IMR-90 (cell line): ENCODE results near the gene DZANK1. TPM values are rescaled to one million over a fixed set of nuclear protein-coding genes. Genes with fewer than 3 reads are reported as not detected.

Experiments used
- ATAC-seq: fragments of 200-7000 bp; cut with Tn5 transposase; 2 replicates; pipeline ENCODE4 v1.9.1; 2020; ENCODE audit warnings: low read depth, mild to moderate bottlenecking, moderate library complexity
- BruUV-seq: library from RNA; stranded (reverse); fragments of 400-500 nt; replicated peaks from 2 replicates; lab custom pipeline; 2021; lab: Mats Ljungman, UMichigan
- CTCF ChIA-PET: fragments of 300-600 bp; formaldehyde crosslinking; extraction: SDS; loops from one replicate; lab custom pipeline; 2021; ENCODE audit warnings: antibody characterized with exemption; lab: Yijun Ruan, JAX
- POLR2A ChIA-PET: fragments of 300-600 bp; sonication (Branson Sonifier 250); formaldehyde crosslinking; loops from one replicate; lab custom pipeline; 2022; ENCODE audit warnings: antibody characterized with exemption; ENCODE audit not compliant: unreplicated experiment; lab: Charles Lee
- DNase-seq: peaks from one replicate; pipeline ENCODE4 v3.0.0; 2013
- H2AFZ ChIP-seq: replicated peaks from 2 replicates; pipeline ENCODE3; 2013; ENCODE audit warnings: low read length, mild to moderate bottlenecking; ENCODE audit not compliant: poor library complexity
- H2AK5ac ChIP-seq: 2 replicates; pipeline ENCODE4 v1.6.1; 2013; ENCODE audit warnings: low read depth, low read length, inconsistent platforms
- H2AK9ac ChIP-seq: replicated peaks from 2 replicates; pipeline ENCODE3; 2013; ENCODE audit warnings: mild to moderate bottlenecking, low read depth, low read length, moderate library complexity; ENCODE audit not compliant: poor library complexity
- H2BK120ac ChIP-seq: 2 replicates; pipeline ENCODE4 v1.6.1; 2013; ENCODE audit warnings: low read depth, low read length, inconsistent platforms
- H2BK15ac ChIP-seq: 3 replicates; pipeline ENCODE4 v1.6.1; 2013; ENCODE audit warnings: low read depth, low read length, inconsistent platforms
- H2BK20ac ChIP-seq: 2 replicates; pipeline ENCODE4 v1.6.1; 2013; ENCODE audit warnings: low read depth, mild to moderate bottlenecking, inconsistent platforms, low read length, moderate library complexity
- H2BK5ac ChIP-seq: 2 replicates; pipeline ENCODE4 v1.6.1; 2013; ENCODE audit warnings: mild to moderate bottlenecking, low read depth, low read length, inconsistent platforms; ENCODE audit not compliant: poor library complexity, severe bottlenecking
- H3K14ac ChIP-seq: replicated peaks from 2 replicates; pipeline ENCODE4 v1.6.1; 2013; ENCODE audit warnings: low read depth, low read length, inconsistent platforms
- H3K18ac ChIP-seq: 2 replicates; pipeline ENCODE4 v1.6.1; 2013; ENCODE audit warnings: low read depth, low read length, control low read depth
- H3K23ac ChIP-seq: 2 replicates; pipeline ENCODE4 v1.6.1; 2013; ENCODE audit warnings: low read depth, low read length, inconsistent platforms
- H3K27ac ChIP-seq: 2 replicates; pipeline ENCODE4 v1.5.1; 2013; ENCODE audit warnings: mild to moderate bottlenecking, control low read depth, low read length; ENCODE audit not compliant: insufficient read depth
- H3K27me3 ChIP-seq: 2 replicates; pipeline ENCODE4 v1.6.1; 2013; ENCODE audit warnings: low read length; ENCODE audit not compliant: control insufficient read depth, insufficient read depth
- H3K36me3 ChIP-seq: 2 replicates; pipeline ENCODE4 v1.6.1; 2013; ENCODE audit warnings: low read length, mixed read lengths; ENCODE audit not compliant: control insufficient read depth, insufficient read depth
- H3K4ac ChIP-seq: 2 replicates; pipeline ENCODE4 v1.6.1; 2013; ENCODE audit warnings: low read depth, low read length, inconsistent platforms
- H3K4me1 ChIP-seq: 2 replicates; pipeline ENCODE4 v1.6.1; 2013; ENCODE audit warnings: low read length, mixed read lengths; ENCODE audit not compliant: control insufficient read depth, insufficient read depth
- H3K4me2 ChIP-seq: 2 replicates; pipeline ENCODE4 v1.6.1; 2013; ENCODE audit warnings: low read depth, mild to moderate bottlenecking, control low read depth, low read length, moderate library complexity
- H3K4me3 ChIP-seq: 2 replicates; pipeline ENCODE4 v1.5.1; 2013; ENCODE audit warnings: low read depth, mild to moderate bottlenecking, control low read depth, low read length, moderate library complexity; ENCODE audit not compliant: insufficient read depth
- H3K56ac ChIP-seq: 2 replicates; pipeline ENCODE4 v1.6.1; 2013; ENCODE audit warnings: low read length, inconsistent platforms; ENCODE audit not compliant: insufficient read depth; ENCODE audit errors: extremely low read depth
- H3K79me1 ChIP-seq, 2 experiments: 2 replicates each; pipeline ENCODE4 v1.6.1; 2013; ENCODE audit warnings: low read length in 2 of 2, inconsistent platforms in 1 of 2, low read depth in 1 of 2
- H3K9ac ChIP-seq: 2 replicates; pipeline ENCODE4 v1.6.1; 2013; ENCODE audit warnings: low read depth, low read length, control low read depth
- H3K9me1 ChIP-seq: 2 replicates; pipeline ENCODE4 v1.6.1; 2013; ENCODE audit warnings: low read length, inconsistent platforms; ENCODE audit not compliant: insufficient read depth
- H3K9me3 ChIP-seq: 2 replicates; pipeline ENCODE4 v1.6.1; 2013; ENCODE audit warnings: low read length; ENCODE audit not compliant: control insufficient read depth, insufficient read depth
- H4K20me1 ChIP-seq: 2 replicates; pipeline ENCODE4 v1.6.1; 2013; ENCODE audit warnings: low read length, inconsistent platforms; ENCODE audit not compliant: insufficient read depth
- H4K5ac ChIP-seq: 2 replicates; pipeline ENCODE4 v1.6.1; 2013; ENCODE audit warnings: mild to moderate bottlenecking, low read depth, low read length, control low read depth
- H4K8ac ChIP-seq, 2 experiments: 2 replicates each; pipeline ENCODE4 v1.6.1; 2013; ENCODE audit warnings: low read depth in 2 of 2, low read length in 2 of 2, control low read depth in 1 of 2, inconsistent platforms in 1 of 2
- H4K91ac ChIP-seq: 2 replicates; pipeline ENCODE4 v1.6.1; 2013; ENCODE audit warnings: low read depth, low read length, inconsistent platforms; ENCODE audit not compliant: insufficient read depth
- BHLHE40 ChIP-seq: fragments of 150-350 bp; IDR thresholded peaks from 2 replicates; pipeline ENCODE4 v1.6.1; 2016; ENCODE audit warnings: mild to moderate bottlenecking, low read depth, low read length
- CEBPB ChIP-seq: IDR thresholded peaks from 2 replicates; pipeline ENCODE4 v1.6.1; 2012; ENCODE audit warnings: low read depth, low read length, improper control_type of control experiment
- CHD1 ChIP-seq: IDR thresholded peaks from 2 replicates; pipeline ENCODE4 v1.6.1; 2012; ENCODE audit warnings: low read depth, low read length, improper control_type of control experiment
- CTCF ChIP-seq: conservative IDR thresholded peaks from 2 replicates; pipeline ENCODE4 v1.5.1; 2012; ENCODE audit warnings: mild to moderate bottlenecking, low read depth, low read length, improper control_type of control experiment
- FOS ChIP-seq: fragments of 150-350 bp; IDR thresholded peaks from 2 replicates; pipeline ENCODE4 v1.6.1; 2016; ENCODE audit warnings: low read depth, low read length
- MAZ ChIP-seq: IDR thresholded peaks from 2 replicates; pipeline ENCODE4 v1.6.1; 2012; ENCODE audit warnings: low read depth, mild to moderate bottlenecking, low read length, improper control_type of control experiment, moderate library complexity, borderline replicate concordance
- MXI1 ChIP-seq: IDR thresholded peaks from 2 replicates; pipeline ENCODE4 v1.6.1; 2012; ENCODE audit warnings: low read depth, mild to moderate bottlenecking, low read length, moderate library complexity, borderline replicate concordance
- NFE2L2 ChIP-seq: fragments of 150-350 bp; IDR thresholded peaks from 2 replicates; pipeline ENCODE4 v1.6.1; 2016; ENCODE audit warnings: low read depth, mild to moderate bottlenecking, low read length
- RCOR1 ChIP-seq: IDR thresholded peaks from 2 replicates; pipeline ENCODE4 v1.6.1; 2012; ENCODE audit warnings: mild to moderate bottlenecking, low read length, improper control_type of control experiment; ENCODE audit not compliant: insufficient replicate concordance
- RFX5 ChIP-seq: IDR thresholded peaks from 2 replicates; pipeline ENCODE4 v1.8.0; 2012; ENCODE audit warnings: low read depth, mild to moderate bottlenecking, low read length, moderate library complexity
- SMC3 ChIP-seq: fragments of 150-350 bp; IDR thresholded peaks from 2 replicates; pipeline ENCODE4 v1.6.1; 2016; ENCODE audit warnings: low read depth, mild to moderate bottlenecking, antibody characterized with exemption, low read length, moderate library complexity
- WGBS, 2 experiments: methylation state at CpG; one replicate each; pipeline versions ENCODE4 v1.1.5 to v1.1.7; 2013; ENCODE audit warnings: missing lambda C conversion rate in 2 of 2; ENCODE audit not compliant: insufficient read length in 1 of 2; ENCODE audit errors: extremely low coverage in 2 of 2; 5-methylcytosine and 5-hydroxymethylcytosine counted together
- dilution Hi-C: fragments of 300-500 bp; cut with HindIII; formaldehyde crosslinking; loops from one replicate; pipeline ENCODE4 v1.14.3; 2018; ENCODE audit warnings: low sequenced_read_pairs; ENCODE audit not compliant: unreplicated experiment
- in situ Hi-C: fragments of 300-500 bp; cut with MboI; formaldehyde crosslinking; loops from 3 replicates; pipeline ENCODE4 v1.14.3; 2019; ENCODE audit warnings: low sequenced_read_pairs, inconsistent platforms, mixed read lengths
- intact Hi-C: fragments of 100-400 bp; cut with micrococcal nuclease; formaldehyde crosslinking; loops from 2 replicates; pipeline ENCODE4 v1.10.0; 2022
- polyA plus RNA-seq, 3 experiments: library from polyadenylated mRNA; depleted of rRNA; stranded (reverse); fragments of >200 nt; gene quantifications; 2 replicates each; pipeline ENCODE4 v1.2.3, GENCODE V29; 2012; ENCODE audit warnings: low replicate concordance in 1 of 3
- total RNA-seq: library from RNA; depleted of rRNA; stranded (reverse); fragments of >200 nt; gene quantifications from 2 replicates; pipeline ENCODE4 v1.2.3, GENCODE V29; 2012
- TF ChIP-seq, protein P1 (sequence below): fragments of 150-350 bp; IDR thresholded peaks from 2 replicates; pipeline ENCODE4 v1.6.1; 2016; ENCODE audit warnings: low read depth, mild to moderate bottlenecking, low read length, moderate library complexity, borderline replicate concordance
- TF ChIP-seq, protein P2 (sequence below): fragments of 150-350 bp; IDR thresholded peaks from 2 replicates; pipeline ENCODE4 v1.6.1; 2017; ENCODE audit warnings: mild to moderate bottlenecking, antibody characterized with exemption, low read length, low read depth

The DZANK1 gene
- total and polyA plus RNA-seq, 2 of the 4 experiments (the other 2 are of a cell fraction), result 0.54 to 1.1 TPM

DNA sequence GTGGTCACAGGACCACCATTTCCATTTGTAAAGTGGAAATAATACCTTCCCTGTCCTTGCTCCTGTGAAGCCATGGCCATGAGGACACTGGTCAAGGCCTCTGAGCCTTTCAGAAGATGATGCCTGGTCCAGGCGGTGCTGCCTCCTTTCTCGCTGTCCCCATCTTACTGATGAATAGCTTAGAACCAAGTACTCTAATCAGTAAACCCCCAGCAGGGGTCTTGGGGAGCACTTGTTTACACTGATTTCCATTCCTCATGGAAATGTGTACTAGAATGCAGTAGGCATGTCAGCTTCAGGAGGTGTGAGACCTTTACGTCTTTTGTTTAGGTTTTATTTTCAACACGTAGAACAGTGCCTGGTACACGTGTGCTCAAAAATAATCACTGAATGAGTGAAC is 75.1 kb downstream of the DZANK1 start:
- H2BK120ac ChIP-seq, result no peak overlapping the region
- no TSS peak for BruUV-seq
- H3K4me1 ChIP-seq, result peaks cover 2% of the 10 kb centered on the region; the same call in 1 of the 2 replicates
- no peaks in the 10 kb centered on the region for H3K36me3 ChIP-seq
- TF ChIP-seq CEBPB (no peak), RFX5 (no peak), RCOR1 (no peak), NFE2L2 (no peak), CTCF (no peak), MXI1 (no peak), FOS (no peak), BHLHE40 (no peak), CHD1 (no peak), MAZ (no peak), SMC3 (no peak)
- TF ChIP-seq, protein P1, sequence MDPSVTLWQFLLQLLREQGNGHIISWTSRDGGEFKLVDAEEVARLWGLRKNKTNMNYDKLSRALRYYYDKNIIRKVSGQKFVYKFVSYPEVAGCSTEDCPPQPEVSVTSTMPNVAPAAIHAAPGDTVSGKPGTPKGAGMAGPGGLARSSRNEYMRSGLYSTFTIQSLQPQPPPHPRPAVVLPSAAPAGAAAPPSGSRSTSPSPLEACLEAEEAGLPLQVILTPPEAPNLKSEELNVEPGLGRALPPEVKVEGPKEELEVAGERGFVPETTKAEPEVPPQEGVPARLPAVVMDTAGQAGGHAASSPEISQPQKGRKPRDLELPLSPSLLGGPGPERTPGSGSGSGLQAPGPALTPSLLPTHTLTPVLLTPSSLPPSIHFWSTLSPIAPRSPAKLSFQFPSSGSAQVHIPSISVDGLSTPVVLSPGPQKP, result no peak
- TF ChIP-seq, protein P2, sequence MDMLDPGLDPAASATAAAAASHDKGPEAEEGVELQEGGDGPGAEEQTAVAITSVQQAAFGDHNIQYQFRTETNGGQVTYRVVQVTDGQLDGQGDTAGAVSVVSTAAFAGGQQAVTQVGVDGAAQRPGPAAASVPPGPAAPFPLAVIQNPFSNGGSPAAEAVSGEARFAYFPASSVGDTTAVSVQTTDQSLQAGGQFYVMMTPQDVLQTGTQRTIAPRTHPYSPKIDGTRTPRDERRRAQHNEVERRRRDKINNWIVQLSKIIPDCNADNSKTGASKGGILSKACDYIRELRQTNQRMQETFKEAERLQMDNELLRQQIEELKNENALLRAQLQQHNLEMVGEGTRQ, result no peak
- ChIA-PET POLR2A (no interaction called here), CTCF (no interaction called here)
- no peak overlapping the region for H3K4ac ChIP-seq
- no peak overlapping the region for H2AK5ac ChIP-seq
- H3K9ac ChIP-seq, result no peak overlapping the region
- H4K8ac ChIP-seq, result no peak overlapping the region
- H3K9me3 ChIP-seq, result no peaks in the 10 kb centered on the region
- H3K56ac ChIP-seq, result no peak overlapping the region
- H2AK9ac ChIP-seq, result no peak overlapping the region
- 100% methylated on average over 2 of the region's 5 CpGs; no CpG with 5 or more reads in 1 of the 2 experiments for WGBS, 2 experiments
- no peak overlapping the region for H2BK20ac ChIP-seq
- dilution Hi-C loops, result no loop called here
- H3K79me1 ChIP-seq, result no peaks in the 10 kb centered on the region
- H3K27me3 ChIP-seq, result no peaks in the 10 kb centered on the region
- no peak overlapping the region for H2BK5ac ChIP-seq
- no peak overlapping the region for H3K18ac ChIP-seq
- DNase-seq, result no peak
- H3K14ac ChIP-seq, result no peak overlapping the region
- H3K23ac ChIP-seq, result no peak overlapping the region
- H2AFZ ChIP-seq, result no peak overlapping the region
- H4K20me1 ChIP-seq, result no peaks in the 10 kb centered on the region
- no peak for ATAC-seq
- no peak overlapping the region for H2BK15ac ChIP-seq
- H4K5ac ChIP-seq, result no peak overlapping the region
- H3K27ac ChIP-seq, result no peak overlapping the region
- intact Hi-C loops, result no loop called here
- H3K9me1 ChIP-seq, result 0 out of 2 replicates have a peak, but pooled peaks cover 3% of the 10 kb centered on the region
- no peak overlapping the region for H4K91ac ChIP-seq
- H3K4me3 ChIP-seq, result no peak overlapping the region
- no peak overlapping the region for H3K4me2 ChIP-seq
- in situ Hi-C loops, result no loop called here
